ENCODE measurements around the gene ZBTB40. TPM values are rescaled to one million over a fixed set of nuclear protein-coding genes. Genes with fewer than 3 reads are reported as not detected.

Gene ZBTB40
- total RNA-seq, 2 experiments from 2014 or later: 17.2 to 19.0 TPM

GRCh38 chr1:22526677-22527076 lies 75.0 kb downstream of the ZBTB40 start:
- CTCF ChIA-PET: no interaction called here
- Mint-ChIP-seq H3K36me3 (peaks cover 7% of the 10 kb centered on the region), H3K9me3 (ENCODE audit: low read depth) (no peaks in the 10 kb centered on the region), H3K4me3 (no peak overlapping the region), H3K27ac (no peak overlapping the region), H3K27me3 (no peaks in the 10 kb centered on the region), H3K4me1 (no peaks in the 10 kb centered on the region)
- DNase-seq (no peak), ATAC-seq (no peak)

- no peak for DNase-seq
- H3K4me1 Mint-ChIP-seq: no peaks in the 10 kb centered on the region
- no peaks in the 10 kb centered on the region for H3K27me3 Mint-ChIP-seq
- H3K36me3 Mint-ChIP-seq: peaks cover 4% of the 10 kb centered on the region
- CTCF ChIA-PET: no interaction called here
- no peak overlapping the region for H3K27ac Mint-ChIP-seq
- H3K4me3 Mint-ChIP-seq: no peak overlapping the region
- no peaks in the 10 kb centered on the region for H3K9me3 Mint-ChIP-seq (ENCODE audit: low read depth)
- ATAC-seq: no peak
These were observed 75.5 kb downstream of the ZBTB40 start for GRCh38 chr1:22527122-22527521.

- ATAC-seq: no peak
- Mint-ChIP-seq H3K4me3 (no peak overlapping the region), H3K4me1 (no peaks in the 10 kb centered on the region), H3K27ac (no peak overlapping the region), H3K36me3 (peaks cover 3% of the 10 kb centered on the region), H3K9me3 (ENCODE audit: low read depth) (no peaks in the 10 kb centered on the region), H3K27me3 (no peaks in the 10 kb centered on the region)
- DNase-seq: no peak
- CTCF ChIA-PET: no interaction called here
These were observed 76.1 kb downstream of the ZBTB40 start for GRCh38 chr1:22527555-22528296.

GRCh38 chr1:22528451-22528850 lies 76.8 kb downstream of the ZBTB40 start:
- DNase-seq: no peak
- H3K27me3 Mint-ChIP-seq: no peaks in the 10 kb centered on the region
- no peaks in the 10 kb centered on the region for H3K4me1 Mint-ChIP-seq
- ATAC-seq: no peak
- H3K27ac Mint-ChIP-seq: no peak overlapping the region
- H3K4me3 Mint-ChIP-seq: no peak overlapping the region
- CTCF ChIA-PET: no interaction called here
- no peaks in the 10 kb centered on the region for H3K9me3 Mint-ChIP-seq (ENCODE audit: low read depth)
- H3K36me3 Mint-ChIP-seq: peaks cover 3% of the 10 kb centered on the region

GRCh38 chr1:22529901-22530621 lies 78.4 kb downstream of the ZBTB40 start:
- DNase-seq (no peak), ATAC-seq (no peak)
- H3K36me3 Mint-ChIP-seq: no peaks in the 10 kb centered on the region
- no peak overlapping the region for H3K4me3 Mint-ChIP-seq
- no peak overlapping the region for H3K27ac Mint-ChIP-seq
- H3K27me3 Mint-ChIP-seq: no peaks in the 10 kb centered on the region
- H3K9me3 Mint-ChIP-seq (ENCODE audit: low read depth): no peaks in the 10 kb centered on the region
- CTCF ChIA-PET: no interaction called here
- H3K4me1 Mint-ChIP-seq: no peaks in the 10 kb centered on the region

GRCh38 chr1:22530715-22531114 lies 79.1 kb downstream of the ZBTB40 start:
- no peaks in the 10 kb centered on the region for H3K9me3 Mint-ChIP-seq (ENCODE audit: low read depth)
- H3K27me3 Mint-ChIP-seq: no peaks in the 10 kb centered on the region
- H3K4me3 Mint-ChIP-seq: no peak overlapping the region
- CTCF ChIA-PET: no interaction called here
- no peaks in the 10 kb centered on the region for H3K4me1 Mint-ChIP-seq
- no peak overlapping the region for H3K27ac Mint-ChIP-seq
- no peaks in the 10 kb centered on the region for H3K36me3 Mint-ChIP-seq
- DNase-seq (no peak), ATAC-seq (no peak)

- Mint-ChIP-seq H3K36me3 (no peaks in the 10 kb centered on the region), H3K27me3 (no peaks in the 10 kb centered on the region), H3K4me1 (no peaks in the 10 kb centered on the region), H3K27ac (no peak overlapping the region), H3K4me3 (no peak overlapping the region), H3K9me3 (ENCODE audit: low read depth) (no peaks in the 10 kb centered on the region)
- no peak for DNase-seq
- CTCF ChIA-PET: interaction anchor here (0.5 kb wide), 1 partner anchor 97 kb away, joined by 3 read pairs; no protein-coding TSS in a partner anchor
- ATAC-seq: no peak
These were observed 79.6 kb downstream of the ZBTB40 start for GRCh38 chr1:22531251-22531650.

- Mint-ChIP-seq H3K27ac (no peak overlapping the region), H3K9me3 (ENCODE audit: low read depth) (no peaks in the 10 kb centered on the region), H3K4me3 (no peak overlapping the region), H3K36me3 (no peaks in the 10 kb centered on the region), H3K4me1 (no peaks in the 10 kb centered on the region), H3K27me3 (no peaks in the 10 kb centered on the region)
- no peak for DNase-seq
- CTCF ChIA-PET: no interaction called here
- ATAC-seq: no peak
These were observed 81.7 kb downstream of the ZBTB40 start for GRCh38 chr1:22533244-22533895.

- Mint-ChIP-seq H3K4me1 (peaks cover 7% of the 10 kb centered on the region), H3K36me3 (no peaks in the 10 kb centered on the region), H3K27me3 (no peaks in the 10 kb centered on the region), H3K4me3 (no peak overlapping the region), H3K27ac (no peak overlapping the region), H3K9me3 (ENCODE audit: low read depth) (no peaks in the 10 kb centered on the region)
- CTCF ChIA-PET: no interaction called here
- ATAC-seq (no peak), DNase-seq (no peak)
These were observed 83.3 kb downstream of the ZBTB40 start for GRCh38 chr1:22534951-22535350.

- ATAC-seq (no peak), DNase-seq (no peak)
- no peak overlapping the region for H3K27ac Mint-ChIP-seq
- peaks cover 8% of the 10 kb centered on the region for H3K4me1 Mint-ChIP-seq
- CTCF ChIA-PET: no interaction called here
- H3K4me3 Mint-ChIP-seq: no peak overlapping the region
- no peaks in the 10 kb centered on the region for H3K9me3 Mint-ChIP-seq (ENCODE audit: low read depth)
- no peaks in the 10 kb centered on the region for H3K36me3 Mint-ChIP-seq
- no peaks in the 10 kb centered on the region for H3K27me3 Mint-ChIP-seq
These were observed 83.7 kb downstream of the ZBTB40 start for GRCh38 chr1:22535399-22535798.

GRCh38 chr1:22536506-22536905 lies 84.9 kb downstream of the ZBTB40 start:
- H3K9me3 Mint-ChIP-seq (ENCODE audit: low read depth): no peaks in the 10 kb centered on the region
- H3K27ac Mint-ChIP-seq: no peak overlapping the region
- no peaks in the 10 kb centered on the region for H3K27me3 Mint-ChIP-seq
- CTCF ChIA-PET: no interaction called here
- DNase-seq (no peak), ATAC-seq (no peak)
- H3K4me3 Mint-ChIP-seq: no peak overlapping the region
- no peaks in the 10 kb centered on the region for H3K36me3 Mint-ChIP-seq
- peaks cover 8% of the 10 kb centered on the region for H3K4me1 Mint-ChIP-seq

GRCh38 chr1:22537441-22538139 lies 85.9 kb downstream of the ZBTB40 start:
- no peak overlapping the region for H3K4me3 Mint-ChIP-seq
- no peaks in the 10 kb centered on the region for H3K9me3 Mint-ChIP-seq (ENCODE audit: low read depth)
- DNase-seq (no peak), ATAC-seq (no peak)
- peaks cover 8% of the 10 kb centered on the region for H3K4me1 Mint-ChIP-seq
- CTCF ChIA-PET: no interaction called here
- no peak overlapping the region for H3K27ac Mint-ChIP-seq
- no peaks in the 10 kb centered on the region for H3K27me3 Mint-ChIP-seq
- H3K36me3 Mint-ChIP-seq: no peaks in the 10 kb centered on the region

- Mint-ChIP-seq H3K27ac (no peak overlapping the region), H3K27me3 (no peaks in the 10 kb centered on the region), H3K4me3 (no peak overlapping the region), H3K4me1 (peaks cover 8% of the 10 kb centered on the region), H3K36me3 (no peaks in the 10 kb centered on the region), H3K9me3 (ENCODE audit: low read depth) (no peaks in the 10 kb centered on the region)
- no peak for DNase-seq
- CTCF ChIA-PET: no interaction called here
- ATAC-seq: no peak
These were observed 88.0 kb downstream of the ZBTB40 start for GRCh38 chr1:22539510-22540118.
